Keratinocyte (primary cell): ENCODE data around the gene GSTO2. TPM values are rescaled to one million over a fixed set of nuclear protein-coding genes. Genes with fewer than 3 reads are reported as not detected.

Experiments used
- DNase-seq: peaks from one replicate; pipeline ENCODE4 v3.0.0-alpha.2; 2011; ENCODE audit warnings: low read depth, missing footprints, low spot score
- FAIRE-seq: peaks from 2 replicates; lab custom pipeline; 2011; peaks lifted over from hg19 to GRCh38; lab: Jason Lieb, UNC
- H2AFZ ChIP-seq: 2 replicates; pipeline ENCODE4 v1.6.0; 2012; ENCODE audit warnings: low read length, control low read depth, inconsistent platforms; ENCODE audit not compliant: control insufficient read depth
- H3K27ac ChIP-seq: 2 replicates; pipeline ENCODE4 v1.5.1; 2011; ENCODE audit warnings: low read length; ENCODE audit not compliant: control insufficient read depth, insufficient read depth
- H3K27me3 ChIP-seq: 3 replicates; pipeline ENCODE4 v1.6.0; 2011; ENCODE audit warnings: low read length; ENCODE audit not compliant: control insufficient read depth, insufficient read depth; ENCODE audit errors: extremely low read depth
- H3K36me3 ChIP-seq, 2 experiments: 2 replicates in 1 of 2; 3 replicates in 1 of 2; pipeline ENCODE4 v1.5.1; 2011; ENCODE audit warnings: low read length in 2 of 2, mild to moderate bottlenecking in 1 of 2; ENCODE audit not compliant: control insufficient read depth in 2 of 2, insufficient read depth in 2 of 2; ENCODE audit errors: extremely low read depth in 1 of 2
- H3K4me1 ChIP-seq: 3 replicates; pipeline ENCODE4 v1.5.1; 2011; ENCODE audit warnings: low read length; ENCODE audit not compliant: control insufficient read depth, insufficient read depth; ENCODE audit errors: extremely low read depth
- H3K4me2 ChIP-seq: 3 replicates; pipeline ENCODE4 v1.6.0; 2011; ENCODE audit warnings: low read depth, low read length; ENCODE audit not compliant: control insufficient read depth, insufficient read depth; ENCODE audit errors: extremely low read depth
- H3K4me3 ChIP-seq, 3 experiments: fragments of 200-600 bp in 1 of 3; sonication (generic) in 1 of 3; 2 replicates in 2 of 3; 3 replicates in 1 of 3; pipeline ENCODE4 v1.5.1; 2011 to 2016; ENCODE audit warnings: low read length in 3 of 3, mild to moderate bottlenecking in 3 of 3, control low read depth in 2 of 3, inconsistent platforms in 1 of 3, low read depth in 1 of 3, mixed read lengths in 1 of 3, mixed run types in 1 of 3, moderate library complexity in 1 of 3; ENCODE audit not compliant: control insufficient read depth in 2 of 3, insufficient read depth in 2 of 3; ENCODE audit errors: extremely low read depth in 1 of 3
- H3K79me2 ChIP-seq: 2 replicates; pipeline ENCODE4 v1.6.0; 2012; ENCODE audit warnings: low read length; ENCODE audit not compliant: control insufficient read depth, insufficient read depth
- H3K9ac ChIP-seq: 3 replicates; pipeline ENCODE4 v1.6.0; 2011; ENCODE audit warnings: low read length; ENCODE audit not compliant: control insufficient read depth, insufficient read depth; ENCODE audit errors: extremely low read depth
- H3K9me1 ChIP-seq: 3 replicates; pipeline ENCODE4 v1.6.0; 2011; ENCODE audit warnings: low read length; ENCODE audit not compliant: control insufficient read depth, insufficient read depth; ENCODE audit errors: extremely low read depth
- H3K9me3 ChIP-seq: 2 replicates; pipeline ENCODE4 v1.5.1; 2012; ENCODE audit warnings: low read depth, low read length; ENCODE audit not compliant: control insufficient read depth
- H4K20me1 ChIP-seq: 3 replicates; pipeline ENCODE4 v1.6.0; 2011; ENCODE audit warnings: low read length; ENCODE audit not compliant: control insufficient read depth, insufficient read depth; ENCODE audit errors: extremely low read depth
- EZH2 ChIP-seq: IDR thresholded peaks from one replicate; pipeline ENCODE4 v1.6.1; 2012; ENCODE audit warnings: inconsistent platforms, mild to moderate bottlenecking, low read length, moderate library complexity
- dilution Hi-C: fragments of 300-500 bp; cut with MboI; formaldehyde crosslinking; loops from one replicate; pipeline ENCODE4 v1.7.0; 2020; ENCODE audit warnings: low sequenced_read_pairs; ENCODE audit not compliant: extremely low pct_ligation_motif_present
- polyA plus RNA-seq, 5 experiments: library from polyadenylated mRNA; depleted of rRNA in 3 of 5; stranded (reverse) in 3 of 5; stranded (forward) in 1 of 5; unstranded in 1 of 5; fragments of >200 nt; gene quantifications; 1 replicate in 1 of 5; 2 replicates in 3 of 5; 3 replicates in 1 of 5; pipeline versions ENCODE4 v1.2.1 to v1.2.3, GENCODE V29; 2011 to 2012; ENCODE audit warnings: missing spikeins in 2 of 5, low read depth in 1 of 5, low replicate concordance in 1 of 5
- TF ChIP-seq, protein P1 (sequence below), 3 experiments: IDR thresholded peaks in 1 of 3; conservative IDR thresholded peaks in 1 of 3; optimal IDR thresholded peaks in 1 of 3; 2 replicates in 2 of 3; 3 replicates in 1 of 3; pipeline versions ENCODE3 to v1.5.1; 2011; ENCODE audit warnings: low read length in 3 of 3, mild to moderate bottlenecking in 3 of 3, moderate library complexity in 2 of 3, control low read depth in 1 of 3, inconsistent platforms in 1 of 3; ENCODE audit not compliant: insufficient read depth in 2 of 3; ENCODE audit errors: extremely low read depth in 1 of 3

Gene GSTO2
- polyA plus RNA-seq, 1 donor (not counting 4 experiments of a cell fraction or from before 2014, with no cell fraction given), result 56.9 TPM

DNA sequence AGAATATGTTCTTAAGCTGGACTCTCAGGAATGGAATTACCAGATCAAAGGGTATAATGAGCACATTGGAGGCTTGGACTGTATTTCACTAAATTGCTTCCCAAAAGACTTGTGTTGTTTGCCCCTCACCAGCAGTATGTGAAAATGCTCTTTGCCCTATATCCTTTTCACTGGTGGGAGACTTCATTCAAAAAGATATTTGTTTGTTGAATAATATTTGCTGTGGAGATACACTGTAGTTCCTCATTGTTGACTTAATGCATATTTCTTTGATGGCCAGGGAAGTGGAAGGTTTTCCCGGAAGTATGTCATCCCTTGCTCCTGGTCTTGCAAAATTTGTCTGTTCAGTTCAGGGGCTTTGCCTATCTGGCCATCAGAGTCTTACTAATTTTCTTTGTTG lies 19.4 kb downstream of the GSTO2 start:
- Histone ChIP-seq H4K20me1 (no peaks in the 10 kb centered on the region), H3K79me2 (peaks cover 1% of the 10 kb centered on the region), H3K4me3 (no peak overlapping the region), H3K4me1 (peaks cover 6% of the 10 kb centered on the region), H3K4me2 (no peak overlapping the region), H3K9me3 (no peaks in the 10 kb centered on the region), H3K27ac (no peak overlapping the region), H3K9me1 (no peaks in the 10 kb centered on the region), H3K36me3 (peaks cover 2 to 7% of the 10 kb centered on the region in 2 experiments), H2AFZ (no peak overlapping the region), H3K27me3 (no peaks in the 10 kb centered on the region), H3K9ac (no peak overlapping the region)
- DNase-seq (no peak), FAIRE-seq (no peak)
- TF ChIP-seq, protein P1, sequence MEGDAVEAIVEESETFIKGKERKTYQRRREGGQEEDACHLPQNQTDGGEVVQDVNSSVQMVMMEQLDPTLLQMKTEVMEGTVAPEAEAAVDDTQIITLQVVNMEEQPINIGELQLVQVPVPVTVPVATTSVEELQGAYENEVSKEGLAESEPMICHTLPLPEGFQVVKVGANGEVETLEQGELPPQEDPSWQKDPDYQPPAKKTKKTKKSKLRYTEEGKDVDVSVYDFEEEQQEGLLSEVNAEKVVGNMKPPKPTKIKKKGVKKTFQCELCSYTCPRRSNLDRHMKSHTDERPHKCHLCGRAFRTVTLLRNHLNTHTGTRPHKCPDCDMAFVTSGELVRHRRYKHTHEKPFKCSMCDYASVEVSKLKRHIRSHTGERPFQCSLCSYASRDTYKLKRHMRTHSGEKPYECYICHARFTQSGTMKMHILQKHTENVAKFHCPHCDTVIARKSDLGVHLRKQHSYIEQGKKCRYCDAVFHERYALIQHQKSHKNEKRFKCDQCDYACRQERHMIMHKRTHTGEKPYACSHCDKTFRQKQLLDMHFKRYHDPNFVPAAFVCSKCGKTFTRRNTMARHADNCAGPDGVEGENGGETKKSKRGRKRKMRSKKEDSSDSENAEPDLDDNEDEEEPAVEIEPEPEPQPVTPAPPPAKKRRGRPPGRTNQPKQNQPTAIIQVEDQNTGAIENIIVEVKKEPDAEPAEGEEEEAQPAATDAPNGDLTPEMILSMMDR (optimal IDR thresholded peaks at IDR 0.05 in 1 of 3, IDR thresholded peaks at IDR 0.05 in 1 of 3, conservative IDR thresholded peaks at IDR 0.05 in 1 of 3; ENCODE audit: extremely low read depth in 1 of 3, insufficient read depth in 2 of 3, low read length in 3 of 3), result no peak
- TF ChIP-seq EZH2, result no peak
- dilution Hi-C loops, result no loop called here

GRCh38 chr10:104291439-104291951 lies 22.5 kb downstream of the GSTO2 start:
- no peaks in the 10 kb centered on the region for H3K27me3 ChIP-seq
- no peak for DNase-seq
- dilution Hi-C loops, result no loop called here
- H3K27ac ChIP-seq, result no peak overlapping the region
- H3K9me3 ChIP-seq, result no peaks in the 10 kb centered on the region
- peaks cover 7% of the 10 kb centered on the region for H3K4me1 ChIP-seq
- H4K20me1 ChIP-seq, result no peaks in the 10 kb centered on the region
- TF ChIP-seq, protein P1 (optimal IDR thresholded peaks at IDR 0.05 in 1 of 3, IDR thresholded peaks at IDR 0.05 in 1 of 3, conservative IDR thresholded peaks at IDR 0.05 in 1 of 3; ENCODE audit: extremely low read depth in 1 of 3, insufficient read depth in 2 of 3, low read length in 3 of 3), result peak; percentile 96 to 100 (median 100)
- TF ChIP-seq EZH2, result no peak
- H3K4me2 ChIP-seq, result no peak overlapping the region
- H3K79me2 ChIP-seq, result peaks cover 1% of the 10 kb centered on the region
- no peak overlapping the region for H2AFZ ChIP-seq
- H3K9ac ChIP-seq, result no peak overlapping the region
- H3K36me3 ChIP-seq, result peaks cover 0 to 2% of the 10 kb centered on the region in 2 experiments
- peak; percentile 70 for FAIRE-seq
- H3K4me3 ChIP-seq, result no peak overlapping the region
- H3K9me1 ChIP-seq, result no peaks in the 10 kb centered on the region
